ENCODE results near the gene PLS1.

GRCh38 chr3:142566096-142566495 lies 30.1 kb upstream of the PLS1 start:
- TF ChIP-seq SIN3A (IDR thresholded peaks at IDR 0.05; ENCODE audit: borderline replicate concordance, insufficient read depth, low read depth, low read length) (no peak), CTCF (IDR thresholded peaks at IDR 0.05) (no peak), POLR2AphosphoS5 (IDR thresholded peaks at IDR 0.05; ENCODE audit: low read depth, low read length) (no peak)
